Esophagus squamous epithelium (tissue), 5 donors: ENCODE data around the gene ESYT2. TPM values are rescaled to one million over a fixed set of nuclear protein-coding genes. Genes with fewer than 3 reads are reported as not detected.

Experiments used
- DNase-seq: peaks from one replicate; lab custom pipeline; 2025; lab: John Stamatoyannopoulos, UW
- H3K27ac ChIP-seq, 4 donors: fragments of 200-600 bp; sonication (generic); one replicate each; pipeline ENCODE4 v1.5.1; 2016 to 2019; ENCODE audit warnings: mild to moderate bottlenecking in 1 of 4
- H3K27me3 ChIP-seq, 4 donors: fragments of 200-600 bp; sonication (generic); 1 replicate in 3 of 4; 2 replicates in 1 of 4; pipeline versions ENCODE4 v1.5.1 to v1.6.0; 2017 to 2021; ENCODE audit warnings: antibody characterized with exemption in 1 of 4
- H3K36me3 ChIP-seq, 3 donors: fragments of 200-600 bp; sonication (generic); one replicate each; pipeline ENCODE4 v1.5.1; 2016 to 2019
- H3K4me1 ChIP-seq, 3 donors: fragments of 200-600 bp; sonication (generic); one replicate each; pipeline ENCODE4 v1.5.1; 2017 to 2019
- H3K4me3 ChIP-seq, 4 donors: fragments of 200-600 bp; sonication (generic); 1 replicate in 3 of 4; 2 replicates in 1 of 4; pipeline ENCODE4 v1.5.1; 2016 to 2019; ENCODE audit warnings: mild to moderate bottlenecking in 2 of 4, moderate library complexity in 1 of 4
- H3K9me3 ChIP-seq, 3 donors: fragments of 200-600 bp; sonication (generic); one replicate each; pipeline ENCODE4 v1.5.1; 2016 to 2019
- POLR2A ChIP-seq, 4 donors: fragments of 450-650 bp; IDR thresholded peaks; one replicate each; pipeline ENCODE4 v1.6.1; 2017; ENCODE audit warnings: antibody characterized with exemption in 4 of 4, mild to moderate bottlenecking in 4 of 4, moderate library complexity in 3 of 4
- WGBS, 2 donors: methylation state at CpG; one replicate each; pipeline ENCODE4 v1.1.5; 2018; 5-methylcytosine and 5-hydroxymethylcytosine counted together
- intact Hi-C: fragments of 100-400 bp; cut with DNase I; formaldehyde crosslinking; loops from one replicate; pipeline ENCODE4 v1.15.0; 2022
- total RNA-seq, 4 donors: library from RNA; depleted of rRNA; stranded (reverse); fragments of >200 nt; gene quantifications; one replicate each; pipeline ENCODE4 v1.1.0, GENCODE V29; 2016
- TF ChIP-seq, protein P1 (sequence below), 6 experiments: fragments of 450-650 bp in 4 of 6; fragments of 200-600 bp in 2 of 6; sonication (generic) in 2 of 6; IDR thresholded peaks; one replicate each; pipeline ENCODE4 v1.5.1; 2016 to 2019; ENCODE audit warnings: antibody characterized with exemption in 6 of 6, mild to moderate bottlenecking in 4 of 6, moderate library complexity in 4 of 6
- donor health status: DM: yes; HTN: yes; CAD: no.

Gene ESYT2
- total RNA-seq, 4 donors from 2014 or later: 52.1 to 94.2 (median 60.5) TPM

DNA sequence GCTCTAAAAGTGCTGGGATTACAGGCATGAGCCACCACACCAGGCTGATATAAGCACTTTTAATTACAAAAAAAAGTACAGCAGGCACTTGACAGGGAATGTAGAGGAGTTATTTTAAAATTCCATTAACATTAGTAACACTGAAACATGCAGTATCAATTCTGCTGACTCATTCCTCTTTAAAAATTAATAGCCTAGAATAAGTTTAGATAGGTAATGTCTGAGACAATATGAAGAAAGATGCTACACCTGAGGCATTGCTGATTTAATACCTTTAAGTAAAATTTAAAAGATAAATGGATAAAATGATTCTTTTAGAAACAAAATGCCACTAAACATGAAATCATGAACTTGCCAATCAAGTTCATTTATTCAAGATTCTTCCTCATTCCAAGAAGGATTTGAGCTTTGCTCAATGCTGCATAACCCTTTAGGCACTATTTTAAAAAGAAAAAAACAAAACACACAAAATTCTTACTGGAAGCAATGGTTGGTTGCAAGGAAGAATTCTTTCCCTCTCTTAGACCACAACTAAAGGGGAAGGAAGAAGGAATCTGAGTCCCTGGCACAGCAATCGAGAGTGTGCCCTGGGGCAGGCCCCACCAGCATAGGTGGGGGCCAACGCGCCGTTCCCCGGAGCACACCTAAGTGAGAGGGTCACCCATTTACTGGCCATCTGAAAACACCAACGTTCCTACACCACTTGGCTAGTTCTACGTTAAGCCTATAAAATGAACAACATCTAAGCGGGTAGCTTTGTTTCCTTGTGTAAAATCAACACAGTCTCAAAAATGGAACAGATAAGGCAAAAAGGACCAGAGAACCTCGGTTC is 26.6 kb downstream of the ESYT2 start:
- TF ChIP-seq, protein P1, sequence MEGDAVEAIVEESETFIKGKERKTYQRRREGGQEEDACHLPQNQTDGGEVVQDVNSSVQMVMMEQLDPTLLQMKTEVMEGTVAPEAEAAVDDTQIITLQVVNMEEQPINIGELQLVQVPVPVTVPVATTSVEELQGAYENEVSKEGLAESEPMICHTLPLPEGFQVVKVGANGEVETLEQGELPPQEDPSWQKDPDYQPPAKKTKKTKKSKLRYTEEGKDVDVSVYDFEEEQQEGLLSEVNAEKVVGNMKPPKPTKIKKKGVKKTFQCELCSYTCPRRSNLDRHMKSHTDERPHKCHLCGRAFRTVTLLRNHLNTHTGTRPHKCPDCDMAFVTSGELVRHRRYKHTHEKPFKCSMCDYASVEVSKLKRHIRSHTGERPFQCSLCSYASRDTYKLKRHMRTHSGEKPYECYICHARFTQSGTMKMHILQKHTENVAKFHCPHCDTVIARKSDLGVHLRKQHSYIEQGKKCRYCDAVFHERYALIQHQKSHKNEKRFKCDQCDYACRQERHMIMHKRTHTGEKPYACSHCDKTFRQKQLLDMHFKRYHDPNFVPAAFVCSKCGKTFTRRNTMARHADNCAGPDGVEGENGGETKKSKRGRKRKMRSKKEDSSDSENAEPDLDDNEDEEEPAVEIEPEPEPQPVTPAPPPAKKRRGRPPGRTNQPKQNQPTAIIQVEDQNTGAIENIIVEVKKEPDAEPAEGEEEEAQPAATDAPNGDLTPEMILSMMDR (IDR thresholded peaks at IDR 0.05): no peak
- TF ChIP-seq POLR2A (IDR thresholded peaks at IDR 0.05): no peak
- intact Hi-C loops: no loop called here
- no peak for DNase-seq
- Histone ChIP-seq H3K27ac (peak overlapping the region; percentile 54 to 76 (median 66)), H3K9me3 (no peaks in the 10 kb centered on the region), H3K27me3 (no peaks in the 10 kb centered on the region), H3K4me1 (peaks cover 10 to 44% (median 17%) of the 10 kb centered on the region in 3 donors), H3K36me3 (peaks cover 0 to 31% (median 8%) of the 10 kb centered on the region in 3 donors), H3K4me3 (no peak overlapping the region)
- WGBS, 2 donors: 35 to 51% methylated on average over 9 of the region's 9 CpGs

DNA sequence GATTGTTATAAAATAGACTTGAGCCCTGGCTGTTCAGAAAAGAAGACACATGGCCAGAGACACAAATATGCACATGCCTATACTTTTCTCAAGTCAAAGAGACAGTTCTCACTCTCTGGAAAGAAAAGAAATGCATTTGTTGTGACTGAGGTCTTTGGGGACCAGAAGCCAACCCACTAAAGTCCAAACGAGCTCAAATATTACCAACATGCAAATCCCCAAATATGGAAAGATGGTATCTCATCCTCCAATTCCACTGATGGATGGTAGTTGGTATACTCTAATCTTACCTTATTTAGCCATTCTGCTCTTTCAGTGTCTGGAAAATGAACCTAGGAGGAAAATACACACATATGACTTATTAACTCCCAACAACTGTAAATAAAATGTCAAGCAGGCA is 30.6 kb downstream of the ESYT2 start:
- Histone ChIP-seq H3K4me1 (peaks cover 10 to 49% (median 17%) of the 10 kb centered on the region in 3 donors), H3K27me3 (no peaks in the 10 kb centered on the region), H3K27ac (peak overlapping the region in 1 of 4 donors; percentile 36), H3K4me3 (no peak overlapping the region), H3K9me3 (no peaks in the 10 kb centered on the region), H3K36me3 (peaks cover 0 to 47% (median 13%) of the 10 kb centered on the region in 3 donors)
- no peak for TF ChIP-seq POLR2A (IDR thresholded peaks at IDR 0.05)
- TF ChIP-seq, protein P1 (IDR thresholded peaks at IDR 0.05): no peak
- 40 to 67% methylated on average over 1 of the region's 1 CpG for WGBS, 2 donors
- intact Hi-C loops: no loop called here
- no peak for DNase-seq

DNA sequence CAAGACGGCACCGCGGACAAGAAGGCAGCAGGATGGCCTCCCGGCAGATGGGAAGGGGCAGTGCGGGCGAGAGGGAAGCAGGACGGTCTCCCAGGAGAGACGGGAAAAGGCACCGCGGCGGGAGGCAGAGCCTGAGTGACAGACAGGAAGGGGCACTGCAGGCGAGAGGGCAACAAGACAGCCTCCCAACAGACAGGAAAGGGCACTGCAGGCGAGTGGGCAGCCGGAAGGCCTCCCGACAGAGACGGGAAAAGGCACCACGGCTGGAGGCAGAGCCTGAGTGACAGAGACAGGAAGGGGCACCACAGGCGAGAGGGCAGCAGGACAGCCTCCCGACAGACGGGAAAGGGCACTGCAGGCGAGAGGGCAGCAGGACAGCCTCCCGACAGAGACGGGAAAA is 32.6 kb downstream of the ESYT2 start:
- Histone ChIP-seq H3K27ac (peak overlapping the region in 2 of 4 donors; percentile 54 to 56), H3K36me3 (peaks cover 0 to 68% (median 13%) of the 10 kb centered on the region in 3 donors)

GRCh38 chr7:158795272-158795671 is 34.0 kb downstream of the ESYT2 start:
- 64 to 65% methylated on average over 4 of the region's 4 CpGs for WGBS, 2 donors
- Histone ChIP-seq H3K9me3 (no peaks in the 10 kb centered on the region), H3K4me1 (peaks cover 0 to 21% (median 0%) of the 10 kb centered on the region in 3 donors), H3K36me3 (peaks cover 0 to 81% (median 18%) of the 10 kb centered on the region in 3 donors), H3K4me3 (no peak overlapping the region), H3K27me3 (no peaks in the 10 kb centered on the region), H3K27ac (peak overlapping the region in 2 of 4 donors; percentile 21 to 54)
- no peak for DNase-seq
- TF ChIP-seq POLR2A (IDR thresholded peaks at IDR 0.05): no peak
- TF ChIP-seq, protein P1 (IDR thresholded peaks at IDR 0.05): no peak
- intact Hi-C loops: no loop called here

More for the DNA sequence above, 32.6 kb downstream of the ESYT2 start:
- intact Hi-C loops: no loop called here
- TF ChIP-seq POLR2A (IDR thresholded peaks at IDR 0.05): no peak
- TF ChIP-seq, protein P1 (IDR thresholded peaks at IDR 0.05): no peak
- H3K4me3 ChIP-seq: no peak overlapping the region
- no peaks in the 10 kb centered on the region for H3K9me3 ChIP-seq
- 70 to 75% methylated on average over 13 to 20 of the region's 23 CpGs for WGBS, 2 donors
- DNase-seq: no peak
- peaks cover 0 to 32% (median 0%) of the 10 kb centered on the region in 3 donors for H3K4me1 ChIP-seq
- H3K27me3 ChIP-seq: no peaks in the 10 kb centered on the region

GRCh38 chr7:158791107-158791506 is 38.2 kb downstream of the ESYT2 start:
- DNase-seq: no peak
- WGBS, 2 donors: 83 to 87% methylated on average over 10 of the region's 10 CpGs
- intact Hi-C loops: no loop called here

More at GRCh38 chr7:158791107-158791506, 38.2 kb downstream of the ESYT2 start:
- Histone ChIP-seq H3K9me3 (no peaks in the 10 kb centered on the region), H3K4me1 (peaks cover 0 to 9% (median 0%) of the 10 kb centered on the region in 3 donors), H3K27me3 (no peaks in the 10 kb centered on the region), H3K27ac (peak overlapping the region in 1 of 4 donors; percentile 29), H3K36me3 (peaks cover 0 to 99% (median 14%) of the 10 kb centered on the region in 3 donors), H3K4me3 (no peak overlapping the region)
- no peak for TF ChIP-seq POLR2A (IDR thresholded peaks at IDR 0.05)
- TF ChIP-seq, protein P1 (IDR thresholded peaks at IDR 0.05): no peak
